OCI-LY1 (cell line): ENCODE results near the gene CPEB4.

Experiments used
- CTCF ChIP-seq: fragments of 200-600 bp; sonication (generic), shearing (Covaris generic); IDR thresholded peaks from 2 replicates; pipeline ENCODE4 v1.5.1; 2017; ENCODE audit warnings: mild to moderate bottlenecking, antibody characterized with exemption, low read length, moderate library complexity, mixed read lengths
- EZH2 ChIP-seq: fragments of 200-600 bp; sonication (generic), shearing (Covaris generic); IDR thresholded peaks from 2 replicates; pipeline ENCODE4 v1.8.0; 2017; ENCODE audit warnings: borderline replicate concordance, mixed run types, mild to moderate bottlenecking, antibody characterized with exemption, low read length, moderate library complexity, mixed read lengths

GRCh38 chr5:173945160-173945559, 57.0 kb downstream of the CPEB4 start:
- TF ChIP-seq CTCF (no peak), EZH2 (no peak)
